Medulla oblongata (tissue), 1 donor: ENCODE measurements around the gene TNFRSF12A.

Experiments
- DNase-seq: peaks from one replicate; pipeline ENCODE4 v3.0.0-alpha.2; 2015; ENCODE audit errors: extremely low spot score

The TNFRSF12A gene

GRCh38 chr16:3012828-3013420 lies 7.2 kb upstream of the TNFRSF12A start, which contains the start of gene CLDN9:
CLDN9 (plus strand) TSS chr16:3012923; CDS start chr16:3013363, 440 bp downstream.
- no peak for DNase-seq

DNA sequence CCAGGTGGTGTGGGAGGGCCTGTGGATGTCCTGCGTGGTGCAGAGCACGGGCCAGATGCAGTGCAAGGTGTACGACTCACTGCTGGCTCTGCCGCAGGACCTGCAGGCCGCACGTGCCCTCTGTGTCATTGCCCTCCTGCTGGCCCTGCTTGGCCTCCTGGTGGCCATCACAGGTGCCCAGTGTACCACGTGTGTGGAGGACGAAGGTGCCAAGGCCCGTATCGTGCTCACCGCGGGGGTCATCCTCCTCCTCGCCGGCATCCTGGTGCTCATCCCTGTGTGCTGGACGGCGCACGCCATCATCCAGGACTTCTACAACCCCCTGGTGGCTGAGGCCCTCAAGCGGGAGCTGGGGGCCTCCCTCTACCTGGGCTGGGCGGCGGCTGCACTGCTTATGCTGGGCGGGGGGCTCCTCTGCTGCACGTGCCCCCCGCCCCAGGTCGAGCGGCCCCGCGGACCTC lies 6.6 kb upstream of the TNFRSF12A start:
- no peak for DNase-seq

- DNase-seq: no peak
These were observed 6.0 kb upstream of the TNFRSF12A start for GRCh38 chr16:3013998-3014690.

DNA sequence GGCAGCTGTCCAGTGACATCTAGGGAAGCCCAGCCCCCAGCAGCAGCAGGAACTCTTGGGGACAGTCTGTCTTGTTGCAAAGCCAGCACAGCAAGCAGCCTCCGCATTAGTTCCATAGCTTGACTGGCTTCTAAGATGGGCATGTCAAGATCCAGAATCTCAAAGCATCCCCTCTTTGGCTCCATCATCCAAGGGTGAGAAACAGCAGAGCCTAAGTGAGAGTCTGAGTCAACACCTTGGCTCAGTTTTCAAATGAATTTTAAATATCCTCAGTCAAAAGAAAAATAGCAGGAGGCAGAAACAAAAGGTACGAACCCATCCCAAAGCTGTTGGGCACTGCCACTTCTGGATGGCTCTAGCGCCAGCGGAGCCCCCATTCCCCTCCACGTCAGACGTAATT lies 5.2 kb upstream of the TNFRSF12A start:
- no peak for DNase-seq

GRCh38 chr16:3015865-3016521 lies 4.2 kb upstream of the TNFRSF12A start:
- DNase-seq: no peak

- no peak for DNase-seq
These were observed 2.8 kb upstream of the TNFRSF12A start for GRCh38 chr16:3017344-3017743.

DNA sequence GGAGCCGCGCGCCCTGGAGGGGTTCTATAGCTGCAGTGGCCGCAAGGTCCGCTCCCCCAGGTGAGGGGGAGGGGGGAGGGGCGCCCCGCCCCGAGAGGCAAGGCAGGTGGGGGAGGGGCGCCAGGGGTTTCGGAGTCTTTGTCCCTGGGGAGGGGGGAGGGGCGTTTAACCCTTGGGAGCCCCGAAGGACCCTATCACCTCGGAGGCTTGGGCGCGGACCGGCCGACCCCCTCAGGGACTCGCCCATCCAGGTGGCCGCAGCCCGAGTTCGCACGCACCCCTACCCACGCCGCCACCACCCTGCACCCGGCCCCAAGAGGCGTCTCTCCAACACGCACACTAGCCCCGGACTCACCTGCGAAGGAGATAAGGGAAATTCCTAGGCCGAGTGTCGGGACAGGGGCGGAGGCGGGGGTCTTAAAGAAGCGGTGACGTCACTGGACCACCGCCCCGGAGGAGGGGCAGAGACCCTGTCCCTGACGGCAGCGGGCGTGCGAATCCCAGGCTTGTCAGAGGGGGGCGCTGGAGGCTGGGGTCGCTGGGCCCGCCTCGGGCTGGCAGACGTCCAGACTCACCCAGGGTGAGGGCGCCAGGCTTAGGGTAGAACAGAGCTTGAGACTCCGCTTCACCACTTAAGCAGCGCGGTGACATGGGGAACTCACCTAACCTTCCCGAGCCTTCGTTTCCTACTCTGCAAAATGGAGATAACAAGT lies 2.2 kb upstream of the TNFRSF12A start, which contains the start of gene CLDN6:
CLDN6 (minus strand) TSS at position 390 of the 713 bp plus-strand sequence. CDS start 2,162 bp downstream, outside the sequence.
- no peak for DNase-seq

DNA sequence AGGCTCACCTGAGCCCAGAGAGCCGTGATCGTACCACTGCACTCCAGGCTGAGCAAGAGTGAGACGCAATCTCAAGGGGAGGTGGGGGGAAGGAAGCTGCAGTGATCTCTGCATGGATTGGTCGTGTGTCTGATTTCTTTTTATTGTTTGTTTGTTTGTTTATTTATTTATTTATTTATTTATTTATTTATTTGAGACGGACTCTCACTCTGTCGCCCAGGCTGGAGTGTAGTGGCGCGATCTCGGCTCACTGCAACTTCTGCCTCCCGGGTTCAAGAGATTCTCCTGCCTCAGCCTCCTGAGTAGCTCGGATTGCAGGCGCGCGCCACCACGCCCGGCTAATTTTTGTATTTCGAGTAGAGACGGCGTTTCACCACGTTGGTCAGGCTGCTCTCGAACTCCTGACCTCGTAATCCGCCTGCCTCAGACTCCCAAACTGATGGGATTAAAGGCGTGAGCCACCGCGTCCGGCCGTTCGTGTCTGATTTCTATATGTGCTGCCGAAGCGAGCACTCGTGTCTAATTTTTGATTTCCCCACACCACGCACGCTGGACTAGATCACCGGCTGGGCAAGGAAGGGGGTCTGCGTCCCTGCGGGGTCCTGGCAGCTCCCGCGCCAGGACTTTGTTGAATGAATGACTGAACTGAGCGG lies 448 bp upstream of the TNFRSF12A start:
- DNase-seq: no peak

- peak; percentile 30 for DNase-seq
These were observed 658 bp downstream of the TNFRSF12A start for GRCh38 chr16:3020604-3021448.

GRCh38 chr16:3021449-3022207 lies 1.5 kb downstream of the TNFRSF12A start:
- DNase-seq: peak; percentile 61

DNA sequence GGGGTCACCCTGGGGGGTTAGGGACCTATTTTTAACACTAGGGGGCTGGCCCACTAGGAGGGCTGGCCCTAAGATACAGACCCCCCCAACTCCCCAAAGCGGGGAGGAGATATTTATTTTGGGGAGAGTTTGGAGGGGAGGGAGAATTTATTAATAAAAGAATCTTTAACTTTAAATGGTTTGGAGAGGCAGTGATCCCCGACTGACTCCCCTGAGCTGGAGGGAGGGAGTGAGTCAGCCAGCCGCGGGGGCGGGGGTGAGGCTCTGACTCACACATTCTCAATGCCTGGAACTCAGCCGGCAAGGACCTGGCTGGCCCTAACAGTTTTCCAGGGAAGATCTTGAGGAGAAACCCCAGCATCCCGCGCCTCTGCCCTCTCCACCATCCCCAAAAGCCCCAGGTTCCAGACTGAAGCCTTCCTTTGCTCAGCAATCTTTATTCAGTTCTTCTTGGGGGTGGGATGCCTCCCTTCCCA lies 2.1 kb downstream of the TNFRSF12A start:
- peak; percentile 55 for DNase-seq

GRCh38 chr16:3022684-3023414 lies 2.7 kb downstream of the TNFRSF12A start:
- peak; percentile 25 for DNase-seq

DNA sequence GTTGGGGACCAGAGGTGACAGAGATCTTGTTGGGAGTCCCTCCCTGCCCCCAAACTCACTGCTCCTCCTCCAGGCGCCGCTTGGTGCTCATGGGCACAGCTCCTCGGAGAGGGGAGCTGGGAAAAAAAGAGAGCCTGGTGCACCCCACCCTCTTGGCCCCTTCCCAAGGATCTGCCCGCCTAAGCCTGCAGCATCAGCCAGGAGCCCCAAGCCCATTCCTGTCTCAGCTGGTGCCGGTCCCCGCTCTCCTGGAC lies 3.2 kb downstream of the TNFRSF12A start:
- DNase-seq: peak; percentile 25

DNA sequence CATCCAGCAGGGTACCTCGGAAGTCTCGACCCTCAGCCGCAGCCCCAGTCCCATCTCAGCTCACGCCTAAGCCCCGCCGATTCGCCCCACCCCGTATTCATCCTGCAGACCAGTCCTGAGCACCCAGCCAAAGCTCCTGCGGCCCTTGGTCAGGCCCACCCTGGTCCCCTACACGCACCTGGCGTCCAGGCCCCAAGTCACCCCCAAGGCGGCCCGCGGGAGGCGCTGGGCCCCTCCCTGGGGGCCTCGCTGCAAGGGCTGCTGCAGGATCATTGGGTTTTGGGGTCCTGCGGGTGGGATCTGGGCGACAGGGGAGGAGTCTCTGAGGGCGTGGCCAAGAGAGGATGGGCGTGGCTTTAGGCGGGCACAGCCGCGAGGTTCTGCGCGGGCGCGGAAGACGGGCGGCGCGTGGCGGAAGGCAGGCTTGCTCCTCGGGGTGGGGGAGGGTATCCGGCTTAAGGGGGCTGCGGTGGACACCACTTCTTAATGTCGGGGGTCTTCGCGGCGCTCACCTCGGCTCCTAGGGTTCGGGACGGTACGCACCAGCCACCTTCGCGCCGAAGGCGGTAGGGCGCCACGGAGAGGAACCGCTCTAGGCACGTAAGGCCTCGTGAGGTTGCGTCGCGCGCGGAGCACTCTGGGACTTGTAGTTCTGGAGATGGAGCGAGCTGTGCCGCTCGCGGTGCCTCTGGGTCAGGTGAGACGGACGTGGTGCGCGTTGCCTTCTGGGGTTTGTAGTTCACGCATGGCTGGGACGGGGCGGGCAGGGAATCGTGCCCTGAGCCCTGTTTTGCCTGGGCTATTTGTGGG lies 3.7 kb downstream of the TNFRSF12A start, which contains the start of the genes HCFC1R1 and THOC6:
HCFC1R1 (minus strand) TSS at position 274 of the 810 bp plus-strand sequence; CDS start at position 273, 1 bp downstream.
THOC6 (plus strand) TSS at position 367 of the 810 bp plus-strand sequence; CDS start at position 659, 292 bp downstream.
- peak; percentile 98 for DNase-seq

- DNase-seq: no peak
These were observed 5.1 kb downstream of the TNFRSF12A start for GRCh38 chr16:3025032-3026002.

DNA sequence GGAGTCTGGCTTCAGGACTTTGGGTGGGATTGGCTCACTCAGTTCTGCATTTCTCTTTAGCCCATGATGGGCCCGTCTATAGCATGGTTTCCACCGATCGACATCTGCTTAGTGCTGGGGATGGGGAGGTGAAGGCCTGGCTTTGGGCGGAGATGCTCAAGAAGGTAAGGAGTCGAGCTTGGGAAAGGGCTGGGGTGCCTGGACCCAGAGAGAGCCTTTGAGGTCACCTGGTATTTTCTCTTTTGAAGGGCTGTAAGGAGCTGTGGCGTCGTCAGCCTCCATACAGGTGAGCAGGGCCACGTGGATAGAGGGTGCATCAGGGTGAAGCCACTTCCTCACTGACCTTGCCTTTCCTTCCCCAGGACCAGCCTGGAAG lies 5.8 kb downstream of the TNFRSF12A start:
- DNase-seq: no peak
